Calu3 (cell line): ENCODE data around the gene MAD2L2. TPM values are rescaled to one million over a fixed set of nuclear protein-coding genes. Genes with fewer than 3 reads are reported as not detected.

Source experiments
- BruUV-seq: library from RNA; stranded (reverse); fragments of 400-500 nt; replicated peaks from 2 replicates; lab custom pipeline; 2021; lab: Mats Ljungman, UMichigan
- CTCF ChIA-PET: fragments of 300-600 bp; sonication (Branson Sonifier 250); formaldehyde crosslinking; loops from one replicate; lab custom pipeline; 2022; ENCODE audit warnings: antibody characterized with exemption; lab: Charles Lee
- DNase-seq: peaks from one replicate; pipeline ENCODE4 v3.0.0; 2022
- H3K27ac Mint-ChIP-seq: one replicate; pipeline ENCODE4 v1.8.0; 2022; ENCODE audit warnings: mixed read lengths; ENCODE audit not compliant: unreplicated experiment
- H3K27me3 Mint-ChIP-seq: one replicate; pipeline ENCODE4 v1.8.0; 2022; ENCODE audit warnings: mixed read lengths; ENCODE audit not compliant: unreplicated experiment
- H3K36me3 Mint-ChIP-seq: one replicate; pipeline ENCODE4 v1.8.0; 2022; ENCODE audit warnings: mild to moderate bottlenecking, moderate library complexity, mixed read lengths; ENCODE audit not compliant: insufficient read depth, unreplicated experiment
- H3K4me1 Mint-ChIP-seq: one replicate; pipeline ENCODE4 v1.8.0; 2022; ENCODE audit warnings: mild to moderate bottlenecking, low read depth, mixed read lengths; ENCODE audit not compliant: unreplicated experiment
- H3K4me3 Mint-ChIP-seq: one replicate; pipeline ENCODE4 v1.8.0; 2022; ENCODE audit warnings: mild to moderate bottlenecking, low read depth, moderate library complexity, mixed read lengths; ENCODE audit not compliant: unreplicated experiment
- H3K9me3 Mint-ChIP-seq: one replicate; pipeline ENCODE4 v1.8.0; 2022; ENCODE audit warnings: low read depth, mixed read lengths; ENCODE audit not compliant: unreplicated experiment
- intact Hi-C: fragments of 100-400 bp; cut with micrococcal nuclease; formaldehyde crosslinking; loops from one replicate; pipeline ENCODE4 v1.10.0; 2022; ENCODE audit not compliant: unreplicated experiment
- total RNA-seq: library from RNA; stranded (reverse); gene quantifications from 2 replicates; pipeline ENCODE4 v1.2.3, GENCODE V29; 2022
- TF ChIP-seq, protein P1 (sequence below): fragments of 200-600 bp; IDR thresholded peaks from one replicate; pipeline ENCODE4 v1.8.0; 2022; ENCODE audit warnings: antibody characterized with exemption; ENCODE audit not compliant: unreplicated experiment

MAD2L2 gene
- total RNA-seq, 1 experiment from 2014 or later = 19.2 TPM

DNA sequence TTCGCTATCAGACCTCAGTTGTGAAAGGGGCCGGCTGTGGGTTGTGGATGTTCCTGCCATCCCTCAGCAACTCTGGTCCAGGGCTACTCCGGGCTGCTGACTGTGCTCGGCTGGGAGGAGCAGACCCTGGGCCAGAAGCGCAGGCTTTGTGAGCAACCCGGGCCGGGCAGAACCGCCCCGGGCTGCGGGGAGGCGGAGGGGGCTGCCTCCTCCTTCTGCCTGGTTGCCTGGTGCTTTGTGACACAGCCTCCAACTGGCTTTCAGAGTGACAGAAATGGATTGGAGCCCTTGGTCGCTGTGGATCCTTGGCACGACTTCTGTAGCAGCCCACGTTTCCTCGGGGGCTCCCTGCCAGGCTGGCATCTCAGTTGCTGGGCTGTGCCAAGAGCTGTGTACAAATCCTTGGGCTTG is 20.6 kb upstream of the MAD2L2 start:
- CTCF ChIA-PET = no interaction called here
- Mint-ChIP-seq H3K36me3 (peaks cover 4% of the 10 kb centered on the region), H3K9me3 (no peaks in the 10 kb centered on the region), H3K4me3 (no peak overlapping the region), H3K27ac (no peak overlapping the region), H3K27me3 (peaks cover 16% of the 10 kb centered on the region), H3K4me1 (no peaks in the 10 kb centered on the region)
- DNase-seq = no peak
- TF ChIP-seq, protein P1, sequence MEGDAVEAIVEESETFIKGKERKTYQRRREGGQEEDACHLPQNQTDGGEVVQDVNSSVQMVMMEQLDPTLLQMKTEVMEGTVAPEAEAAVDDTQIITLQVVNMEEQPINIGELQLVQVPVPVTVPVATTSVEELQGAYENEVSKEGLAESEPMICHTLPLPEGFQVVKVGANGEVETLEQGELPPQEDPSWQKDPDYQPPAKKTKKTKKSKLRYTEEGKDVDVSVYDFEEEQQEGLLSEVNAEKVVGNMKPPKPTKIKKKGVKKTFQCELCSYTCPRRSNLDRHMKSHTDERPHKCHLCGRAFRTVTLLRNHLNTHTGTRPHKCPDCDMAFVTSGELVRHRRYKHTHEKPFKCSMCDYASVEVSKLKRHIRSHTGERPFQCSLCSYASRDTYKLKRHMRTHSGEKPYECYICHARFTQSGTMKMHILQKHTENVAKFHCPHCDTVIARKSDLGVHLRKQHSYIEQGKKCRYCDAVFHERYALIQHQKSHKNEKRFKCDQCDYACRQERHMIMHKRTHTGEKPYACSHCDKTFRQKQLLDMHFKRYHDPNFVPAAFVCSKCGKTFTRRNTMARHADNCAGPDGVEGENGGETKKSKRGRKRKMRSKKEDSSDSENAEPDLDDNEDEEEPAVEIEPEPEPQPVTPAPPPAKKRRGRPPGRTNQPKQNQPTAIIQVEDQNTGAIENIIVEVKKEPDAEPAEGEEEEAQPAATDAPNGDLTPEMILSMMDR = no peak
- BruUV-seq = no TSS peak
- intact Hi-C loops = no loop called here

DNA sequence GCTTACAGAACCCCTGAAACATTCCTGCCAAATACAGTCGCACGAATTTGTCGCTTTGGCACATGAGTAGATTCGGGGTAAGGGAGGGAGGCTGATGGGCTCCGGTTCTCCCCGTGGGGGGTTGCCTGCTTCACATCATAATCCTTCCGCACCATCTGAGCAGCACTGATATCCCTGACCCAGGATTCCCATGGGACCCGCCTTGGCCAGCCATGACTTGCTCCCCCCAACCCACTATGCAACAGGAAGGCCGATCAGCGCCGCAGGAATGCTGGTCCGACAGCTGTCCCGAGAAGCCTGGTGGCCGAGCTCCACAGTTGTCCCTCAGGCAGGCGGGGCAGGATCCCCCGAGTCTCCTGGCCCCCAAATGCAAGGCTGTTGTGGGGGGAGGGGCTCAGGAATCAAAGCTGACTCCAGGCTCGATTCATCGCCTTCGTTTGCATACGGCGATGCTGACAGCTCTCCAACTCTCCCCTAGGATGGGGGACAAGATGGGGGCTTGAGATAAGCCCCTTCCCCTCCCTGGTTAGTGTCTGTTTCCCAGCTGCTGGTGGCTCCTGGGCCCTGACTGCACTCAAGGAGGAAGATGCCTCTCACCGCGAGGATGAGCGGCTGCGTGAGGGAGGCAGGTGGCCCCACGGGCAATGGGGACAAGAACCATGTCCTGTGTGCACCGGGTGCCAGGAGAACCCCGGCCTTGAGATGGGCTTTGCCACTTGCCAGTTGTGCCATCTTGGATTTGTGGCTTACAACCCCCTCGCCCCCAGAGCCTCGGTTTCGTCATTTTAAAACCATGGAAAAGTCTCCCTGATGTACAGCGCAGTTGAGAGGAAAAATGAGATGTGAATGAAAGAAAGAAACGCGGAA is 19.9 kb upstream of the MAD2L2 start:
- H3K36me3 Mint-ChIP-seq = peaks cover 4% of the 10 kb centered on the region
- peaks cover 16% of the 10 kb centered on the region for H3K27me3 Mint-ChIP-seq
- H3K9me3 Mint-ChIP-seq = no peaks in the 10 kb centered on the region
- no TSS peak for BruUV-seq
- H3K4me1 Mint-ChIP-seq = no peaks in the 10 kb centered on the region
- no peak for DNase-seq
- CTCF ChIA-PET = no interaction called here
- H3K4me3 Mint-ChIP-seq = no peak overlapping the region
- intact Hi-C loops = no loop called here
- TF ChIP-seq, protein P1 = no peak
- no peak overlapping the region for H3K27ac Mint-ChIP-seq

DNA sequence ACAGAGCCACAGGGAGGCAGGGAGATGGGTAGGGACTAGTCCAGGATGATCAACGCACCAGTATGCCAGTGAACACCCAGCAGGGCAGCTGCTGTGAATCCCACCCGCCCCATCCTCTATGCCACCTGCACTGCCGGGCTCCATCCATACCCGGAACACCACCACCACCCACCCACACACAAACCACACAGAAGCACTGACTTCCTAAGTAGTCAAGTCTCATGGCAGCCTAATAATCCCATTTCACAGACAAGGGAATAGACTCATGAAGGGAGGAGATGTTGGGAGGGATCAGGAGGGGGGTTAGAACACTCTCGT is 16.9 kb upstream of the MAD2L2 start:
- CTCF ChIA-PET = no interaction called here
- Mint-ChIP-seq H3K4me1 (peaks cover 12% of the 10 kb centered on the region), H3K27me3 (peaks cover 33% of the 10 kb centered on the region), H3K9me3 (no peaks in the 10 kb centered on the region), H3K36me3 (peaks cover 4% of the 10 kb centered on the region), H3K27ac (no peak overlapping the region), H3K4me3 (no peak overlapping the region)
- TF ChIP-seq, protein P1 = no peak
- DNase-seq = no peak
- intact Hi-C loops = no loop called here
- no TSS peak for BruUV-seq

DNA sequence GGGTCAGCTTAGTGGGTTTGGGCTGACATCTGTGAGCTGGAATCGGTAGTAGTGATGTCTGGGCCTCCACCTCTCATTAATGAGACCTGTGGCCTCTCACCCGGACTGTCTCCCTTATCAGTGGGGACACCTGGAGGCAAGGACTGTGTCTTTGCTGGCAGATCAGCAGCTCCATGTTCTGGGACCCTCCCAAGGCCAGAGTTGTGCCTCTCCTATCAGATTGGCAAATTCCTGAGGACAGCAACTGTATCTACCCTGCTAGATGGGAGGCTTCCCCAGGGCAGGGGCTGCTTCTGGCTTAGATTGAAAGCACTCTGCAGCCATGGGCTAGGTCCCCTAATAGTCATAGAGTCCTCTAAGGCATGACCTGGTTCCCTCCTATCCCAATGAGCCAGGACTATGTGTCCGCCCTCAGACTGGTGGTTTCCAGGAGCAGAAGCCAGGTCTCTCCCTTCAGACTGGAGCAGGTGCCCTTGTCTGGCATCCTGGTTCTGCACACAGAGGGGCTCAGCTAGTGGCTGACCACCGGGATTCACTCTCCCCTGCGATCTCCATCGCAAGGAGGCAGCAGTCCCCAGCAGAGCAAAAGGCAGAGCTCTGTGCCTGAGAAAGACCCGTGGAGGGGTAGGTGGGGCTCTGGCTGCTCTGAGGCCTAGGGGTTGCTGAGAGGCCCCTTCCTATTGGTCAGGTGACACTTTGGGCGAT is 16.4 kb upstream of the MAD2L2 start:
- intact Hi-C loops = no loop called here
- H3K27ac Mint-ChIP-seq = no peak overlapping the region
- no peak for DNase-seq
- CTCF ChIA-PET = interaction anchor here (0.6 kb wide), 1 partner anchor 860 kb away, joined by 3 read pairs; no protein-coding TSS in a partner anchor
- H3K4me1 Mint-ChIP-seq = peaks cover 15% of the 10 kb centered on the region
- no peak overlapping the region for H3K4me3 Mint-ChIP-seq
- TF ChIP-seq, protein P1 = no peak
- no peaks in the 10 kb centered on the region for H3K9me3 Mint-ChIP-seq
- no TSS peak for BruUV-seq
- peaks cover 9% of the 10 kb centered on the region for H3K36me3 Mint-ChIP-seq
- peaks cover 38% of the 10 kb centered on the region for H3K27me3 Mint-ChIP-seq
